Stimulated activated naive B cell treated with anti-CD40 and anti-IgM and Interleukin-4, amounts not matched to agents 10 μg/mL and 1 μg/mL and 100 μg/mL, for 72 hours (primary cell): ENCODE results near the gene SLC38A2.

Experiments
- ATAC-seq, 2 donors: fragments of 150-1000 bp; cut with Tn5 transposase; replicated peaks; 2 replicates each; pipeline ENCODE4 v1.10.0; 2021; ENCODE audit warnings: moderate library complexity in 1 of 2
- DNase-seq: peaks from one replicate; pipeline ENCODE4 v3.0.0; 2021
- H3K27ac Mint-ChIP-seq: one replicate; pipeline ENCODE4 v1.8.0; 2022; ENCODE audit warnings: mild to moderate bottlenecking, mixed read lengths
- H3K27me3 Mint-ChIP-seq, 2 donors: one replicate each; pipeline ENCODE4 v1.8.0; 2022; ENCODE audit warnings: mixed read lengths in 2 of 2
- H3K36me3 Mint-ChIP-seq, 2 donors: one replicate each; pipeline ENCODE4 v1.8.0; 2022; ENCODE audit warnings: mixed read lengths in 2 of 2, mild to moderate bottlenecking in 1 of 2
- H3K4me1 Mint-ChIP-seq, 2 donors: one replicate each; pipeline ENCODE4 v1.8.0; 2022; ENCODE audit warnings: mixed read lengths in 2 of 2, mild to moderate bottlenecking in 1 of 2
- H3K4me3 Mint-ChIP-seq, 2 donors: one replicate each; pipeline ENCODE4 v1.8.0; 2022; ENCODE audit warnings: mild to moderate bottlenecking in 2 of 2, mixed read lengths in 2 of 2, moderate library complexity in 1 of 2
- H3K9me3 Mint-ChIP-seq, 2 donors: one replicate each; pipeline ENCODE4 v1.8.0; 2022; ENCODE audit warnings: mixed read lengths in 2 of 2, mild to moderate bottlenecking in 1 of 2

The SLC38A2 gene

DNA sequence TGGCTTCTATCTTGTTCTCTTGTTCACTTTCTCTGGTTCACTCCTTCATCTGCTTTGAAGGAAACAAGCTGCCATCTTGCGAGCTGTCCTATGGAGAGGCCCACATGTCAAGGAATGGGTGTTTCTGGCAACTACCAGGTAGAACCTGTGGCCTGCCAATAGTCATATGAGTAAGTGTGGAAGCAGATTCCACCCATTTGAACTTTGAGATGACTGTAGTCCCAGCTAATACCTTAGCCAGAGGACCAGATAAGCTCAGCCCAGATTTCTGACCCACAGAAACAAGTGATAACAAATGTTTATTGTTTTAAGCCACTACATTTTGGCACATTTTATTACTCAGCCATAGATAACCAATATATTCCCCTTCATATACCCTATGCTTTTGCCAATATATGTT lies 4.0 kb upstream of the SLC38A2 start:
- Mint-ChIP-seq H3K27ac (no peak overlapping the region), H3K27me3 (no peaks in the 10 kb centered on the region), H3K4me3 (no peak overlapping the region), H3K36me3 (peaks cover 3 to 5% of the 10 kb centered on the region in 2 donors), H3K9me3 (no peaks in the 10 kb centered on the region), H3K4me1 (peaks cover 11 to 16% of the 10 kb centered on the region in 2 donors)
- DNase-seq, result no peak
- no peak for ATAC-seq

- Mint-ChIP-seq H3K36me3 (peaks cover 14 to 18% of the 10 kb centered on the region in 2 donors), H3K27me3 (no peaks in the 10 kb centered on the region), H3K4me1 (peaks cover 11 to 26% of the 10 kb centered on the region in 2 donors), H3K27ac (no peak overlapping the region), H3K9me3 (no peaks in the 10 kb centered on the region), H3K4me3 (no peak overlapping the region)
- ATAC-seq, result no peak
- no peak for DNase-seq
Measured at GRCh38 chr12:46374711-46375110, 2.1 kb upstream of the SLC38A2 start.

DNA sequence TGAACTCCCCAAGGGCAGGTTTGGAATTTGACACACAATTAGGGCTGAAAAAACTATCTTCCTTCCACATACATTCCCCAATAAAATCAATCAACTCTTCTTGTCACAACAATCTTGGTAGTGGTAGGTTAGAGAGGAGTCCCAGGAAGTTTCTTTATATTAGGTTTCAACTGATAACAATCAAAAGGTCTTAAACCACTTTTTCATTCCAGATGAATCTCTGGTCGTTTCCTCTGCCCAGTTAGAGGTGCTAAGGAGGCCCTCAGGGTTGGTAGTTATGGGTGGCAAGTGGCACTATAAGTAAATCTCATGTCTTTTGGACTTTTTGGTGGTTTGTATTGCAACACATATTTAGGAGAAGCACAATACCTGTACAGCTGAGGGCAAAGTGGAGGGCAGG lies 1.7 kb upstream of the SLC38A2 start:
- Mint-ChIP-seq H3K9me3 (no peaks in the 10 kb centered on the region), H3K27ac (no peak overlapping the region), H3K36me3 (peaks cover 14 to 18% of the 10 kb centered on the region in 2 donors), H3K4me3 (peak overlapping the region; percentile 89 to 96), H3K4me1 (peaks cover 15 to 30% of the 10 kb centered on the region in 2 donors), H3K27me3 (no peaks in the 10 kb centered on the region)
- DNase-seq (no peak), ATAC-seq (no peak)

DNA sequence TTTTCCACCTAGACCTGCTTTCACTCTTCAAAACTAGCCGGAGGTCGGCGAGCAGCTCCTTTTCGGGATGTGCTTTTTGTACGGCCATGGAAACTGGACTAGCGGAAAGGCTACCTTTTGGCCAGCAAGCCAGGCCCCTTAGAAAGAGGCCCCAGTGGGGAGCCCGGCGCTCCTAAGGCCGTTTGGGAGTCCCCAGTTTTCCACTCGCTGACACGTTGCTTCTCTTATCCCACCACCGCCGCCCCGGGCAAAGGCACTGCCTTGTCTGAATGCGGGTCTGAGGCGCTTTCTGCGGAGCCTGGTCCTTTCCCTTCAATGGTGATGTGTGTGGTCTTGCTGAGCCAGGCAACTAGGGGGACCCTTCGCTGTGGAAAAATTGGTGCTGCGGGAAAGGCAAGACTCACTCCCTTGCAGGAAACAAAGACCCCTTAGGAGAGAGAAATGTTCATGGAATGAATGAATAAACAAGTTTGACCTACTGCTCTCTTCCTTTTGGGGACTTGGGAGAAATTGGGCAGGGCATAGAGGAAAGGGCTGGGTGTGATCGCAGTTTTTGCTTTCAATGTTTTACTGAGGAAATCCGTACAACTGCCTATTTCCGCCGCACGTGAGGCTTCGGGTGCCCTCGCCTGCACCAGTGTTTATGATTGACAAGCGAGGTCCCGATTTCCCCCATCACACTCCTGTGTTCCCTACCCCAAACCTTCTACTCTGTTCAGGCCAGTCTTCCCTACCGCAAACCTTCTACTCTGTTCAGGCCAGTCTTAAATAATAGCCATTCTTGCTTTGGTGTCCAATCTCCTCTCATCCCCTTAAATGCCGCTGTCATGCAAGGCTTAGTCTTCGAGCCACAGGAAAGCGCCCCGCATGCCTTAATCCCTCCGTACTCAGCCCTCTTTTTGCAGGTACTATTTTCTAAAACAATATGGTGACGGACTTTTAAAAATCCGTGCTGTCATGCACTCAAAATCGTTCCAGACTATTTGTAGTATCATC lies 1.0 kb upstream of the SLC38A2 start:
- Mint-ChIP-seq H3K9me3 (no peaks in the 10 kb centered on the region), H3K27ac (peak overlapping the region; percentile 99), H3K36me3 (peaks cover 14 to 18% of the 10 kb centered on the region in 2 donors), H3K4me1 (peaks cover 17 to 34% of the 10 kb centered on the region in 2 donors), H3K27me3 (no peaks in the 10 kb centered on the region), H3K4me3 (peak overlapping the region; percentile 89 to 96)
- ATAC-seq (no peak), DNase-seq (no peak)

GRCh38 chr12:46371718-46372543 lies 642 bp downstream of the SLC38A2 start:
- no peaks in the 10 kb centered on the region for H3K9me3 Mint-ChIP-seq
- H3K4me1 Mint-ChIP-seq, result peaks cover 22 to 51% of the 10 kb centered on the region in 2 donors
- no peaks in the 10 kb centered on the region for H3K27me3 Mint-ChIP-seq
- H3K4me3 Mint-ChIP-seq, result peak overlapping the region; percentile 89 to 96
- H3K27ac Mint-ChIP-seq, result peak overlapping the region; percentile 99
- peak; percentile 48 to 51 for ATAC-seq
- DNase-seq, result peak; percentile 48
- H3K36me3 Mint-ChIP-seq, result peaks cover 26 to 32% of the 10 kb centered on the region in 2 donors

- H3K4me1 Mint-ChIP-seq, result peaks cover 22 to 51% of the 10 kb centered on the region in 2 donors
- ATAC-seq (peak; percentile 58 to 59), DNase-seq (peak; percentile 90)
- H3K9me3 Mint-ChIP-seq, result no peaks in the 10 kb centered on the region
- H3K27ac Mint-ChIP-seq, result peak overlapping the region; percentile 99
- peaks cover 26 to 32% of the 10 kb centered on the region in 2 donors for H3K36me3 Mint-ChIP-seq
- H3K4me3 Mint-ChIP-seq, result peak overlapping the region; percentile 89 to 96
- no peaks in the 10 kb centered on the region for H3K27me3 Mint-ChIP-seq
Measured at GRCh38 chr12:46370792-46371717, 1.5 kb downstream of the SLC38A2 start.

- Mint-ChIP-seq H3K4me1 (peaks cover 22 to 51% of the 10 kb centered on the region in 2 donors), H3K4me3 (peak overlapping the region; percentile 89 to 96), H3K36me3 (peaks cover 29 to 32% of the 10 kb centered on the region in 2 donors), H3K9me3 (no peaks in the 10 kb centered on the region), H3K27me3 (no peaks in the 10 kb centered on the region), H3K27ac (peak overlapping the region; percentile 99)
- ATAC-seq (no peak), DNase-seq (no peak)
Measured at GRCh38 chr12:46370380-46370734, 2.2 kb downstream of the SLC38A2 start.

DNA sequence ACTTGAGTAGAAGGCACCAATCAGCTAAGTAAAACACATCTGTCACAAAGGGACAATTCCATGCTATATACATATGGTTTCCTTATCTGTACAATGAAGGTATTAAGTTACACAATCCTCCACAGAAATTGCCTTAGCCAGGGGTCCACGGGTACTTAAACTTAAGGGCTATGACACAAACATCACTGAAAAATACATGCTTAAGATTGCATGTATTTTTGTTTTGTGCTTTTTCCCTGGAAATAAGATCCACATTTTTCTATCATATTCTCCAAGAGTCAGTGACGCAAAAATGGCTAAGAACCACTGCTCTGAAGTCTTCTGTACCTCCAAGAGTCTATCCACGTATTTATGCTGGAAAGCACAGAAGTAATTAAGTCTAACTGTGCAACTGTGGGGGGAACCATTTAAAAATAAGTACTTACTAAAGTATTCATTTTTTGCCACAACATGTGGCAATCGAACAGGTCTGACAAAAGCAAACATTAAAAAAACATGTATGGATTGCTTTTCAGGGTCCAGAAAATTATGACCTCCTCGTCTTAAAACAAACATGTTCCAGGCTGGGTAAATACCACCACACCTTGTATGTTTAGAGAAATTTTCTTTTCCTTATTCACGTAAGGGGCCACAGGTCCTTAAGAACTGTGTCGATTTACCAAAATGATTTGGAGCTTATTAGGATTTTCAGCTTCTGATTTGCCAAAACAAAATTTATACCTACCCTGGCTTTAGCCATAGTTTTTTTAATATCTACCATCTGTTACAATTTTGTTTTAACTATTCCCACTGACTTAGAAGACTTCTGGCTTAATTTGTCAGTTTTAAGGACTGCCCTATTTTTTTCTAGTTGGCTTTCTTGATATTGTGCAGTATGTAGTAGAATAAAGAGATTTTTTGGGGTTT lies 2.8 kb downstream of the SLC38A2 start:
- Mint-ChIP-seq H3K4me3 (peak overlapping the region; percentile 89 to 96), H3K27me3 (no peaks in the 10 kb centered on the region), H3K27ac (peak overlapping the region; percentile 99), H3K36me3 (peaks cover 33 to 38% of the 10 kb centered on the region in 2 donors), H3K4me1 (peaks cover 22 to 51% of the 10 kb centered on the region in 2 donors), H3K9me3 (no peaks in the 10 kb centered on the region)
- no peak for DNase-seq
- no peak for ATAC-seq

GRCh38 chr12:46369095-46369473 lies 3.5 kb downstream of the SLC38A2 start:
- DNase-seq (no peak), ATAC-seq (no peak)
- Mint-ChIP-seq H3K27me3 (no peaks in the 10 kb centered on the region), H3K27ac (peak overlapping the region; percentile 31), H3K4me3 (no peak overlapping the region), H3K9me3 (no peaks in the 10 kb centered on the region), H3K4me1 (peaks cover 22 to 53% of the 10 kb centered on the region in 2 donors), H3K36me3 (peaks cover 33 to 41% of the 10 kb centered on the region in 2 donors)

DNA sequence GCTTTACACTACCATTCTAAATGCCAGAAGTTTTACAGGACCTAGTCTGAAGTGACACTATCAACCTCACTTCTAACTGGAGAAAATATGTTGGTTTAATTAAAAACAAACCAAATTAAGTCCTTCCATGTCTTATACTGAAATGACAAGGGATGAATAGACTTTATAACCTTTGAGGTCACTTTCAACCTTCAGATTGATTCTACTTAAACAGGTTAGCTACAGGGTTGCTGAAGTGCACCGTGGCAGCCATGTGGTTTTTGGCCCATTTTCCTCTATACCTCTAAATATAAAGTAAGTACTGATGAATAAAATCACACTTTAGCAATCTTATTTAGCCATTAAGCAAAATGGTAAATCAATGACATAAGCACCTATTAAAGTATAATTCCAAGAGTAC lies 3.9 kb downstream of the SLC38A2 start:
- Mint-ChIP-seq H3K36me3 (peaks cover 33 to 42% of the 10 kb centered on the region in 2 donors), H3K4me3 (peak overlapping the region in 1 of 2 donors; percentile 56), H3K27ac (no peak overlapping the region), H3K27me3 (no peaks in the 10 kb centered on the region), H3K4me1 (peaks cover 20 to 52% of the 10 kb centered on the region in 2 donors), H3K9me3 (no peaks in the 10 kb centered on the region)
- no peak for DNase-seq
- no peak for ATAC-seq

DNA sequence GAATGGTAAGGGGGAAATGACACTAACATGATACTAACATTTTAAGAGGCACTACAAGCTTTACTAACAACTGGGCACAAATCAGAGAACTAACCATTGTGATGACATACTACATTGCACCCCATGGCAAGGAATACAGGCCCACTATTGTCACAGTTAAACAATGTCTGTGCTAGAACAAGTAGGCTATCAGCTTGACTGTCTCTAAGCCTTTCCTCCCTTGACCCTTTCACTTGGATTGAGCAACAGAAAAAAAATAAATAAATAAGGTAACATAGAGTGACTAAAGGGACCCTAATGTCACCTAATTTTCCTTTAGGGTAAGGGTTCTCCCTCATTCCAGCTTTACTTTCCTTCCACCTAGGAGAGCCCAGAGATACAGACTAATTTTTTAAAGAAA lies 4.4 kb downstream of the SLC38A2 start:
- no peaks in the 10 kb centered on the region for H3K9me3 Mint-ChIP-seq
- ATAC-seq (no peak), DNase-seq (no peak)
- H3K36me3 Mint-ChIP-seq, result peaks cover 37 to 48% of the 10 kb centered on the region in 2 donors
- peak overlapping the region; percentile 37 to 56 for H3K4me3 Mint-ChIP-seq
- H3K4me1 Mint-ChIP-seq, result peaks cover 19 to 52% of the 10 kb centered on the region in 2 donors
- peak overlapping the region; percentile 77 for H3K27ac Mint-ChIP-seq
- no peaks in the 10 kb centered on the region for H3K27me3 Mint-ChIP-seq

DNA sequence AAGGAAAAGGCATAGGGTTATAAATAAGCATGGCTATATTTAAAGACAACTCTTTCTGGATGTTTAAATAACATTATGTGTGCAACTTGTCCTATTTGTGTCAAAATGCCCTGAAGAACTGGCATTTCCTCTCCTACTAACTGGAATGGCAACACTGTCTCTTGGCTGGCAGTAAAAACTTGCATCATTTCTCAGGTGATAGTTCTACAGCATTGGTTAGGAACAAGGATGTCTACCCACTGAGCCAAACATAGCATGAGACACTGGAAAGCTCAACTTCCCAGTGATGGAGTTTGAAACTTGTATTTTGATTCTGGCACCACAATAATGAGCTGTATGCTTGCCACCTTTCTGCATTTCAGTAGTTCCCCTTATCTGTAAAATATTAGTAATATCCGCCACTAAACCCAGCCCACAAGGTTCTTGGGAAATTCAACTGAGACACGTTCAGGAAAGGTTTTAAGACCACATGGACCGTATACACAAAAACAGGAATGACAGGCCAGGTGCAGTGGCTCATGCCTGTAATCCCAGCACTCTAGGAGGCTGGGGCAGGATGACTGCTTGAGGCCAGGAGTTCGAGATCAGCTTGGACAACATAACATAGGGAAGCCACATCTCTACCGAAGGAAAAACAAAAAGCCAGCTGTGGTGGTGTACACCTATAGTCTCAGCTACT lies 5.1 kb downstream of the SLC38A2 start:
- peak overlapping the region; percentile 37 to 56 for H3K4me3 Mint-ChIP-seq
- peaks cover 24 to 58% of the 10 kb centered on the region in 2 donors for H3K4me1 Mint-ChIP-seq
- no peaks in the 10 kb centered on the region for H3K27me3 Mint-ChIP-seq
- H3K9me3 Mint-ChIP-seq, result no peaks in the 10 kb centered on the region
- DNase-seq, result no peak
- no peak for ATAC-seq
- peaks cover 42 to 54% of the 10 kb centered on the region in 2 donors for H3K36me3 Mint-ChIP-seq
- peak overlapping the region; percentile 77 for H3K27ac Mint-ChIP-seq
